ENCODE data around the gene BHMT2. TPM values are rescaled to one million over a fixed set of nuclear protein-coding genes. Genes with fewer than 3 reads are reported as not detected.
A peak's percentile ranks its signal among the peaks of the same experiment; 100 is the strongest.

Gene BHMT2
- total and polyA plus RNA-seq, 2 of the 13 experiments (the other 11 are each of a cell fraction or from before 2014, with no cell fraction given): 13.8 to 18.8 TPM

GRCh38 chr5:79069488-79070349 is at the start of gene BHMT2, which contains the start of gene DMGDH (continued):
- TF ChIP-seq NFAT5 (CRISPR knock-in tag; IDR thresholded peaks at IDR 0.05): peak; percentile 35; the same call in 1 of the 2 replicates
- no peak for TF ChIP-seq TGIF2 (CRISPR knock-in tag; IDR thresholded peaks at IDR 0.05)
- TF ChIP-seq SAP130 (CRISPR knock-in tag; IDR thresholded peaks at IDR 0.05; ENCODE audit: low read depth): peak; percentile 36
- TF ChIP-seq ZNF678 (CRISPR knock-in tag; IDR thresholded peaks at IDR 0.05): 0 out of 2 replicates have a peak, but pooled peaks have one; percentile 75
- TF ChIP-seq, protein P1, sequence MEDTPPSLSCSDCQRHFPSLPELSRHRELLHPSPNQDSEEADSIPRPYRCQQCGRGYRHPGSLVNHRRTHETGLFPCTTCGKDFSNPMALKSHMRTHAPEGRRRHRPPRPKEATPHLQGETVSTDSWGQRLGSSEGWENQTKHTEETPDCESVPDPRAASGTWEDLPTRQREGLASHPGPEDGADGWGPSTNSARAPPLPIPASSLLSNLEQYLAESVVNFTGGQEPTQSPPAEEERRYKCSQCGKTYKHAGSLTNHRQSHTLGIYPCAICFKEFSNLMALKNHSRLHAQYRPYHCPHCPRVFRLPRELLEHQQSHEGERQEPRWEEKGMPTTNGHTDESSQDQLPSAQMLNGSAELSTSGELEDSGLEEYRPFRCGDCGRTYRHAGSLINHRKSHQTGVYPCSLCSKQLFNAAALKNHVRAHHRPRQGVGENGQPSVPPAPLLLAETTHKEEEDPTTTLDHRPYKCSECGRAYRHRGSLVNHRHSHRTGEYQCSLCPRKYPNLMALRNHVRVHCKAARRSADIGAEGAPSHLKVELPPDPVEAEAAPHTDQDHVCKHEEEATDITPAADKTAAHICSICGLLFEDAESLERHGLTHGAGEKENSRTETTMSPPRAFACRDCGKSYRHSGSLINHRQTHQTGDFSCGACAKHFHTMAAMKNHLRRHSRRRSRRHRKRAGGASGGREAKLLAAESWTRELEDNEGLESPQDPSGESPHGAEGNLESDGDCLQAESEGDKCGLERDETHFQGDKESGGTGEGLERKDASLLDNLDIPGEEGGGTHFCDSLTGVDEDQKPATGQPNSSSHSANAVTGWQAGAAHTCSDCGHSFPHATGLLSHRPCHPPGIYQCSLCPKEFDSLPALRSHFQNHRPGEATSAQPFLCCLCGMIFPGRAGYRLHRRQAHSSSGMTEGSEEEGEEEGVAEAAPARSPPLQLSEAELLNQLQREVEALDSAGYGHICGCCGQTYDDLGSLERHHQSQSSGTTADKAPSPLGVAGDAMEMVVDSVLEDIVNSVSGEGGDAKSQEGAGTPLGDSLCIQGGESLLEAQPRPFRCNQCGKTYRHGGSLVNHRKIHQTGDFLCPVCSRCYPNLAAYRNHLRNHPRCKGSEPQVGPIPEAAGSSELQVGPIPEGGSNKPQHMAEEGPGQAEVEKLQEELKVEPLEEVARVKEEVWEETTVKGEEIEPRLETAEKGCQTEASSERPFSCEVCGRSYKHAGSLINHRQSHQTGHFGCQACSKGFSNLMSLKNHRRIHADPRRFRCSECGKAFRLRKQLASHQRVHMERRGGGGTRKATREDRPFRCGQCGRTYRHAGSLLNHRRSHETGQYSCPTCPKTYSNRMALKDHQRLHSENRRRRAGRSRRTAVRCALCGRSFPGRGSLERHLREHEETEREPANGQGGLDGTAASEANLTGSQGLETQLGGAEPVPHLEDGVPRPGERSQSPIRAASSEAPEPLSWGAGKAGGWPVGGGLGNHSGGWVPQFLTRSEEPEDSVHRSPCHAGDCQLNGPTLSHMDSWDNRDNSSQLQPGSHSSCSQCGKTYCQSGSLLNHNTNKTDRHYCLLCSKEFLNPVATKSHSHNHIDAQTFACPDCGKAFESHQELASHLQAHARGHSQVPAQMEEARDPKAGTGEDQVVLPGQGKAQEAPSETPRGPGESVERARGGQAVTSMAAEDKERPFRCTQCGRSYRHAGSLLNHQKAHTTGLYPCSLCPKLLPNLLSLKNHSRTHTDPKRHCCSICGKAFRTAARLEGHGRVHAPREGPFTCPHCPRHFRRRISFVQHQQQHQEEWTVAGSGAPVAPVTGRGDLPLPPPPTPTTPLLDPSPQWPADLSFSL (CRISPR knock-in tag; IDR thresholded peaks at IDR 0.05): no peak
- no peak for TF ChIP-seq ZNF382 (CRISPR knock-in tag; IDR thresholded peaks at IDR 0.05; ENCODE audit: borderline replicate concordance)
- TF ChIP-seq, protein P2, sequence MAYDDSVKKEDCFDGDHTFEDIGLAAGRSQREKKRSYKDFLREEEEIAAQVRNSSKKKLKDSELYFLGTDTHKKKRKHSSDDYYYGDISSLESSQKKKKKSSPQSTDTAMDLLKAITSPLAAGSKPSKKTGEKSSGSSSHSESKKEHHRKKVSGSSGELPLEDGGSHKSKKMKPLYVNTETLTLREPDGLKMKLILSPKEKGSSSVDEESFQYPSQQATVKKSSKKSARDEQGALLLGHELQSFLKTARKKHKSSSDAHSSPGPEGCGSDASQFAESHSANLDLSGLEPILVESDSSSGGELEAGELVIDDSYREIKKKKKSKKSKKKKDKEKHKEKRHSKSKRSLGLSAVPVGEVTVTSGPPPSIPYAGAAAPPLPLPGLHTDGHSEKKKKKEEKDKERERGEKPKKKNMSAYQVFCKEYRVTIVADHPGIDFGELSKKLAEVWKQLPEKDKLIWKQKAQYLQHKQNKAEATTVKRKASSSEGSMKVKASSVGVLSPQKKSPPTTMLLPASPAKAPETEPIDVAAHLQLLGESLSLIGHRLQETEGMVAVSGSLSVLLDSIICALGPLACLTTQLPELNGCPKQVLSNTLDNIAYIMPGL (CRISPR knock-in tag; IDR thresholded peaks at IDR 0.05; ENCODE audit: borderline replicate concordance in 1 of 2, low read depth in 1 of 2): peak; percentile 16 to 71; a peak in 1 of 4 replicates
- TF ChIP-seq NFE2L2 (IDR thresholded peaks at IDR 0.05; ENCODE audit: low read length): no peak
- TF ChIP-seq ZBTB37 (CRISPR knock-in tag; IDR thresholded peaks at IDR 0.05): no peak
- TF ChIP-seq TP53 (CRISPR knock-in tag; conservative IDR thresholded peaks at IDR 0.05): no peak
- TF ChIP-seq FOXJ3 (CRISPR knock-in tag; IDR thresholded peaks at IDR 0.05; ENCODE audit: borderline replicate concordance): no peak
- 0 out of 2 replicates have a peak, but pooled peaks have one; percentile 15 for TF ChIP-seq ZSCAN21 (CRISPR knock-in tag; IDR thresholded peaks at IDR 0.05; ENCODE audit: borderline replicate concordance)
